ENCODE measurements around the gene TMX1.

Gene TMX1

DNA sequence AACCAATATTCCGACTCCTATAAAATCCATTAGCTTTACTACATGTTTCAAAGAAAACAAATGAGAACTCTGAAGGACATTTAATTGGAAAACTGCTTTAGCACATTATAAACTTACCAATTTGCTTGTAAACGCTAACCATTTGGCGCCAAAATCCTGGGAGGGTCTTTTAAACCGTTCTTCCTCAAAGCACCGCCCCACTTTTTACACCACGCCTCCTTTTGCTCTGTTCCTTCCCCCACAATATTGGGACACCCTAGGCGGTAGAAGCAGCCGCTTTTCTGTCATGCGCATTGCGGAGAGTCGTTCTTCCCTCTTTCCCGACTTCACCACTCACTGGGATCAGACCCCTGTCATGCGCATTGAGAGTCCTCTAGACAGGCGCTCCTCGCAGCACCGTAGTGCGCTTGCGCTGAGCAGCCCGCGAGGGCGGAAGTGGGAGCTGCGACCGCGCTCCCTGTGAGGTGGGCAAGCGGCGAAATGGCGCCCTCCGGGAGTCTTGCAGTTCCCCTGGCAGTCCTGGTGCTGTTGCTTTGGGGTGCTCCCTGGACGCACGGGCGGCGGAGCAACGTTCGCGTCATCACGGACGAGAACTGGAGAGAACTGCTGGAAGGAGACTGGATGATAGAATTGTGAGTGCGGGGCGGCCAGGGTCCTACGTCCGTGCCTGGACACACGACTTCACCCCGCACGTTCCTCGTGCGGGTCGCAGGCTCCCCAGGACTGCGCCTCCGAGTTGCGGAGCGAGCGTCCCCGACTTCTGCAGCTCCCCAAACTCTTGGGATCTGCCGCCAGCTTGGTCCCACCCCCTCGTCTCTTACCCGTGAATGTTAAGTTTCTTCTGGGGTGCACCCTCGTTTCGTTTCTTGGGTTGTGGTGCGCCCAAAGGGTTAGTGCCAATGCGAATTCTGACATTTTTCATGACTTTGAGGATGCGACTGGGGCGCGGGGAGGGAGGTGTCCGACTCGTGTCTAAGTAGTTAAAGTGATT is at the start of gene TMX1:
TMX1 (plus strand) TSS at position 435 of the 991 bp plus-strand sequence; CDS start at position 481, 46 bp downstream.
- peak; percentile 12 for TF ChIP-seq CTCF (IDR thresholded peaks at IDR 0.05; ENCODE audit: low read depth, low read length)
- DNase-seq (ENCODE audit: extremely low read depth, low read depth) = peak; percentile 96

- TF ChIP-seq CTCF (IDR thresholded peaks at IDR 0.05; ENCODE audit: low read depth, low read length) = no peak
- no peak for DNase-seq (ENCODE audit: extremely low read depth, low read depth)
Observed at GRCh38 chr14:51201890-51202289, 38.2 kb upstream of the TMX1 start.

- no peak for DNase-seq (ENCODE audit: extremely low read depth, low read depth)
- no peak for TF ChIP-seq CTCF (IDR thresholded peaks at IDR 0.05; ENCODE audit: low read depth, low read length)
Observed at GRCh38 chr14:51202914-51203665, 37.0 kb upstream of the TMX1 start.

DNA sequence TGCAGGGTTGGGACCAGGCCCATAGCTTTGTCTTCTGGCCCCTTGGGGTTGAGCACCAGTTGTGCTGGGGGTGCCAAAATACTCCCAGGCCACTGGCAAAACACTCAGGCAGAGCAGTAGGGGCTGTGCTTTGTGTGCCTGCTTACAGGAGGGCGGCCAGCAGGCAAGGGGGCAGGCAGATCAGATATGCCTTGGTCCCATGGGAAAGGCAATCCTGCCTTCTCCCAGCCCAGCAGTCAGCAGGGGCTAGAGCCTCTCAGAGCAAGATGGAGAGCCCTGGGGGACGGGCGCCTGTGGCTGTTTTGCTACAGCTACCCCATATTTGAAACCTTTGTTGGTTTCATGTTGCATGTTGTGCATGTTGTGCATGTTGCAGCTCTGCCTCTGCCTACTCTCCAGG is 36.2 kb upstream of the TMX1 start:
- no peak for TF ChIP-seq CTCF (IDR thresholded peaks at IDR 0.05; ENCODE audit: low read depth, low read length)
- DNase-seq (ENCODE audit: extremely low read depth, low read depth) = no peak

DNA sequence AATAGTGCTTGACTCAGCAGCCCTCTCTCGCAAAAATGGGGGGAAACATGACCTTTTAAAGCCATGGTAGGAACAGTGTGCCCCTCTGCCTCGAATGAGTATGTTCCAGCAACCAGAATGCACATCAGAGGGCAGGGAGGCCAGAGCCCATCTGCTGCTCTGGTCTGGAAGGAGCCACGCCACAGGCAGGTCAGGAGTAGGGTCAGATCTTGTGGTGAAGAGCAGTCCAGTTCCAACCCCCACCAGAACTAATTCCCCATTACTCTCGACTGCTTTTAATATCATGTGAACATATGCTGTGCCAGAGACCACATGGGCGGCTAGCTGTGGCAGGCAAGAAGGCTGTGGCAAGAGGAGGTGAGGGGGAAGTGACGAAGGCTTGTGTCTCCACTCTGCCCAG is 34.6 kb upstream of the TMX1 start:
- DNase-seq (ENCODE audit: extremely low read depth, low read depth) = no peak
- TF ChIP-seq CTCF (IDR thresholded peaks at IDR 0.05; ENCODE audit: low read depth, low read length) = no peak

DNA sequence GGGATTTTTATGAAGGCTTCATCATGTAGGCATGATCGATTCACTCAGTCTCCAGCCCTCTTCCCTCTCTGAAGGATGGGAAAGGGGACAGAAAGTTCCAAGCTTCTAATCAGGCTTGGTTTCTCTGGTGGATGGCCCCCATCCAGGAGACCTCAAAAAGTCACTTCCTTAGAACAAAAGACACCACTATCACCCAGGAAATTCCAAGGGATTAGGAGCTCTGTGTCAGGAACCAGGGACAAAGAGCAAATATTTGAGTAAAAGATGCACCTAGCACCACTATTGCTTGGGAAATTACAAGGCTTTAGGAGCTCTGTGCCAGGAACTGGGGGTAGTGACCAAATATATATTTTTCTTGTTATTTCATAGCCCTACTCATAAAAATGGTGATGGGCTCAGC is 33.6 kb upstream of the TMX1 start:
- no peak for DNase-seq (ENCODE audit: extremely low read depth, low read depth)
- TF ChIP-seq CTCF (IDR thresholded peaks at IDR 0.05; ENCODE audit: low read depth, low read length) = no peak

GRCh38 chr14:51207621-51208020 is 32.4 kb upstream of the TMX1 start:
- TF ChIP-seq CTCF (IDR thresholded peaks at IDR 0.05; ENCODE audit: low read depth, low read length) = no peak

More at GRCh38 chr14:51207621-51208020, 32.4 kb upstream of the TMX1 start:
- DNase-seq (ENCODE audit: extremely low read depth, low read depth) = no peak

Measured in AG09319 (cell line).